Mammary epithelial cell (primary cell): Measurements from ENCODE around the gene MRPS31.

Source experiments
- CTCF ChIP-seq, 2 donors: IDR thresholded peaks in 1 of 2; conservative IDR thresholded peaks in 1 of 2; 2 replicates each; pipeline ENCODE4 v1.5.1; 2011 to 2012; ENCODE audit warnings: inconsistent platforms in 2 of 2, low read length in 2 of 2, mild to moderate bottlenecking in 2 of 2, control low read depth in 1 of 2, low read depth in 1 of 2; ENCODE audit not compliant: insufficient read depth in 1 of 2; ENCODE audit errors: extremely low read depth in 1 of 2
- EZH2 ChIP-seq: IDR thresholded peaks from 2 replicates; pipeline ENCODE4 v1.6.1; 2012; ENCODE audit warnings: low read length, inconsistent platforms, borderline replicate concordance

GRCh38 chr13:40803316-40803715 lies 32.3 kb upstream of the MRPS31 start:
- no peak for TF ChIP-seq CTCF (conservative IDR thresholded peaks at IDR 0.05 in 1 of 2, IDR thresholded peaks at IDR 0.05 in 1 of 2; ENCODE audit: extremely low read depth in 1 of 2, insufficient read depth in 1 of 2, low read depth in 1 of 2, low read length in 2 of 2)
- no peak for TF ChIP-seq EZH2
